HG03064 (cell line): Measurements from ENCODE around the gene CLASRP.

Source experiments
- ATAC-seq: cut with Tn5 transposase; IDR thresholded peaks from one replicate; pipeline ENCODE4 v1.9.1; 2021; ENCODE audit warnings: low read depth; ENCODE audit not compliant: unreplicated experiment

CLASRP gene

GRCh38 chr19:45079063-45079910, 40.4 kb downstream of the CLASRP start, which contains the start of gene GEMIN7:
GEMIN7 (plus strand) TSS chr19:45079260; CDS start chr19:45090115, 10,855 bp downstream.
- ATAC-seq = no peak

- no peak for ATAC-seq
These were observed 41.1 kb downstream of the CLASRP start for GRCh38 chr19:45079911-45080370.

- ATAC-seq = no peak
These were observed 43.3 kb downstream of the CLASRP start for GRCh38 chr19:45082170-45082569.

GRCh38 chr19:45086480-45086879, 47.6 kb downstream of the CLASRP start:
- no peak for ATAC-seq

GRCh38 chr19:45087531-45087930, 48.7 kb downstream of the CLASRP start:
- no peak for ATAC-seq

GRCh38 chr19:45090034-45090433, 51.2 kb downstream of the CLASRP start:
- no peak for ATAC-seq

- ATAC-seq = no peak
These were observed 51.8 kb downstream of the CLASRP start for GRCh38 chr19:45090606-45091005.

- no peak for ATAC-seq
These were observed 52.4 kb downstream of the CLASRP start for GRCh38 chr19:45091031-45091923.

- peak; percentile 50 for ATAC-seq
These were observed 54.2 kb downstream of the CLASRP start, which contains the start of gene PPP1R37 for GRCh38 chr19:45092747-45093678. PPP1R37 (plus strand) TSS chr19:45093179; CDS start chr19:45093326, 147 bp downstream.

- ATAC-seq = no peak
These were observed 55.3 kb downstream of the CLASRP start for GRCh38 chr19:45094137-45094536.

GRCh38 chr19:45094707-45095106, 55.9 kb downstream of the CLASRP start:
- no peak for ATAC-seq

- ATAC-seq = no peak
These were observed 56.9 kb downstream of the CLASRP start for GRCh38 chr19:45095496-45096413.

- ATAC-seq = no peak
These were observed 57.9 kb downstream of the CLASRP start for GRCh38 chr19:45096700-45097099.

- no peak for ATAC-seq
These were observed 58.6 kb downstream of the CLASRP start for GRCh38 chr19:45097450-45097775.

- ATAC-seq = no peak
These were observed 59.1 kb downstream of the CLASRP start for GRCh38 chr19:45097776-45098520.

GRCh38 chr19:45098521-45099466, 59.9 kb downstream of the CLASRP start:
- no peak for ATAC-seq

- ATAC-seq = no peak
These were observed 60.8 kb downstream of the CLASRP start for GRCh38 chr19:45099467-45100191.
